Measurements from ENCODE around the gene RAD51AP1.

Gene RAD51AP1

GRCh38 chr12:4588916-4589315 is 50.2 kb downstream of the RAD51AP1 start:
- no peak for DNase-seq

DNA sequence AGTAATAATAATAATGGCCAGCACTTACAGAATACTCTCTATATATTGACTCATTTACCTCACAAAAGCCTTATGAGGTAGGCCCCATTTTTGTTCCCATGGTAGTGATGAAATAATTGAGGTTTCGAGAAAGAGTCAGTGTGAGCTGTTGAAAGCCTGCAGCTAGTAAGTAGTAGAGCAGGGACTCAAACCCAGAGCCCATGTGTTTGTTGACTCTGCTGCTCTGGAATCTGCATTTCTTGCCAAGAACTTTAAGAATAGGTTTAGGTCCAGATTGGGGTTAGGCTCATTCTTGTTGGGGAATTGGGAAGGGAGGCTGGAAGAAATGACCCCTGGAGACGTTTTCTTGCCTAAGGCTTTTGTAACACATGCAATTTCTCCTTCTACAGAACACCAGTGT is 51.3 kb downstream of the RAD51AP1 start:
- no peak for DNase-seq

DNA sequence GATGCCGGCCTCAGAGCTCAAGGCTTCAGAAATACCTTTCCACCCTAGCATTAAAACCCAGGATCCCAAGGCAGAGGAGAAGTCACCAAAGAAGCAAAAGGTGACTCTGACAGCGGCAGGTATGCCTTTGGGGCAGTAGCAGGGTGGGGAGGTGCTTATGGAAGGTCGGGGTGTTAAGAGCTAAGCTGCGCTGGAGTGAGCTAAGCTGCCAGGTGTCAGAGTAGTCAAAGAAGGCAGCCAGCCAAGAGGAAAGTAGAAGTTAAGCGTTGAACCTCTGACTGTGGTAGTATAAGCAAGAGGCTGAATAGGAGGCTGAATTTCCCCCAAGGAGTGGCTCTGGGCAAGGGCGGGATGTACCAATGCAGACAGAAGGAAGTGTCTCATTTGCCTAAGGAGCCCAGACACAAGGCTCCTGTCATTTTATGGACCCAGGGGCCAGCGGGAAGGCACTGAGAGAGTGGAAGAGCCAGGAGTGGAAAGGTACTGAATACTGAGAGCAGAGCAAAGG is 52.5 kb downstream of the RAD51AP1 start:
- no peak for DNase-seq

DNA sequence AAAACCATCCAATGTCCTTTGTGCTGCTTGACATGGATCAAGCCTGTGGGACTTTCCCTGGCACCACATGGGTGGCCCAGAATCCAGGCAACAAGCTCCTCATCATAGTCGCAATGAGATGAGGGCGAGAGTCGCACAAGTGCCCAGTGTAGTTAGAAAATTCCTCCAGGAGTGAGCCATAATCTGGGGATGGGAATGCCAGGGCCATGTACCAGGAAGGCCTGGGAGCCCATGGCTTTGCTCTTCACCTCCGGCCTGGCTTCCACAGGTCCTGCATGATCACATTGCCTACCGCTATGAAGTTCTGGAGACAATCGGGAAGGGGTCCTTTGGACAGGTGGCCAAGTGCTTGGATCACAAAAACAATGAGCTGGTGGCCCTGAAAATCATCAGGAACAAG is 57.2 kb downstream of the RAD51AP1 start:
- DNase-seq = no peak

GRCh38 chr12:4603421-4603820 is 64.7 kb downstream of the RAD51AP1 start:
- peak in 3 of 56 donors; percentile 1 to 9 (median 4) for DNase-seq

GRCh38 chr12:4603946-4604345 is 65.3 kb downstream of the RAD51AP1 start:
- DNase-seq = no peak

GRCh38 chr12:4604684-4605193 is 66.0 kb downstream of the RAD51AP1 start:
- peak; percentile 26 to 88 (median 70) for DNase-seq

DNA sequence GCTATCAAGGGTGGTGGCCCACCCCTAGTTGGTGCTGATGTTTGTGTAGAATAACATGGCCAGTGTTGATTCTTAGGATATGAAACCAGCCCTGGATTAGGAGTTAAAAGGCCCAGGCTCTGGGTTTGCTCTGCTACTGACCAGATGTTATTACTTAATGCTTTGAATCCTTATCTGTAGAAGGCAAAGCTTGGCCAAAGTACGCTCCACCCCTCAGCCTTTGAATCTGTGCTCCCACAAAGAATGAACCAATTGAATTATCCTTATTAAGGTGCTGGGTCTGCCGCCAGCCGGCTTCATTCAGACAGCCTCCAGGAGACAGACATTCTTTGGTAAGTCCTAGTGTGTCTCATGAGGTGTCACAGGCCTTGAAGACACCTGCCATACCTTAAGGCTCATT is 68.4 kb downstream of the RAD51AP1 start:
- no peak for DNase-seq

DNA sequence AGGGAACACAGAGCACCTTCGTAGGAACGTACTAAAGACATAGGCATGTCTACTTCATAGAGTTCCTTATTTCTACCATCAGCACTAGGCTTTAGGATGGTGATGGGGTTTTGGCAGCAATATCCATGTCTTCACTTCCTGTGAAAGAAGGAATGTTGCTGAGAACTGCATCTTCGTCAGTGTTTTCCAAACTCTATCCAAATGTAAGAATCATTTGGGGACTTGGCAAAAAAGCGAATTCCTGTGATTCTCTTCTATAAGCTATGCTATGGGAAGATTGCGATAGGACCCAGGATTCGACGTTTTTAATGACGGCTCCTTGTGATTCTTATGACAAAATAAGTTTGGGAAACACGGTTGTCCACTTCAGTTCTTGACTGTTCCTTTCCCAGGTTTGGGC is 70.4 kb downstream of the RAD51AP1 start:
- no peak for DNase-seq

All from amygdala (tissue), 56 donors.